NB4 (cell line): ENCODE data around the gene DTX3L.
"Not testable (repeated sequence)": the region's sequence is repeated elsewhere in the genome, so short reads cannot be mapped to it uniquely, and the experiment has no call there.

Experiments
- DNase-seq: peaks from one replicate; pipeline ENCODE4 v3.0.0; 2010; ENCODE audit warnings: low read depth
- H3K4me3 ChIP-seq: one replicate; pipeline ENCODE4 v1.5.1; 2011; ENCODE audit warnings: mild to moderate bottlenecking, low read depth, low read length, moderate library complexity
- MYC ChIP-seq: IDR thresholded peaks from 2 replicates; pipeline ENCODE4 v1.6.1; 2011; ENCODE audit warnings: low read depth, low read length
- POLR2A ChIP-seq: IDR thresholded peaks from 2 replicates; pipeline ENCODE4 v1.6.1; 2011; ENCODE audit warnings: mild to moderate bottlenecking; ENCODE audit not compliant: insufficient read length; ENCODE audit errors: extremely low read depth
- TF ChIP-seq, protein P1 (sequence below): IDR thresholded peaks from 2 replicates; pipeline ENCODE4 v1.6.1; 2011; ENCODE audit warnings: low read depth, low read length
- TF ChIP-seq, protein P2 (sequence below): IDR thresholded peaks from one replicate; pipeline ENCODE4 v1.5.1; 2012; ENCODE audit warnings: low read depth, low read length

Gene DTX3L

DNA sequence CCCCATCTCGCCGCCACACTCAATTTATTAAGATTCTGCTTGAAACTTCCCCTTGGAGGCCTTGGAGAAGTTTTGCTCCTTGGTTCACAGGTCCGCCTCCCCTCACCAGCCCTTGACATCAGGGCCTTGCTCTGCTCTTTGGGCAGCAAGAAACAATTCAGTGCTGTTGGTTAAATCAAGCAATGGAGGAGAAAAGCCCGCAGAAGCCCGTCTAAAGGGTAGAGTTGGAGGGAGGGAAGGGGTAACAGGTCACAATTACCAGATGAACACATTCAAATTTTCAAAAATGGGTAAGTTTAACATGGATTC is 467 bp upstream of the DTX3L start:
- TF ChIP-seq, protein P1, sequence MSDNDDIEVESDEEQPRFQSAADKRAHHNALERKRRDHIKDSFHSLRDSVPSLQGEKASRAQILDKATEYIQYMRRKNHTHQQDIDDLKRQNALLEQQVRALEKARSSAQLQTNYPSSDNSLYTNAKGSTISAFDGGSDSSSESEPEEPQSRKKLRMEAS = no peak
- TF ChIP-seq POLR2A = no peak
- no peak for TF ChIP-seq MYC
- TF ChIP-seq, protein P2, sequence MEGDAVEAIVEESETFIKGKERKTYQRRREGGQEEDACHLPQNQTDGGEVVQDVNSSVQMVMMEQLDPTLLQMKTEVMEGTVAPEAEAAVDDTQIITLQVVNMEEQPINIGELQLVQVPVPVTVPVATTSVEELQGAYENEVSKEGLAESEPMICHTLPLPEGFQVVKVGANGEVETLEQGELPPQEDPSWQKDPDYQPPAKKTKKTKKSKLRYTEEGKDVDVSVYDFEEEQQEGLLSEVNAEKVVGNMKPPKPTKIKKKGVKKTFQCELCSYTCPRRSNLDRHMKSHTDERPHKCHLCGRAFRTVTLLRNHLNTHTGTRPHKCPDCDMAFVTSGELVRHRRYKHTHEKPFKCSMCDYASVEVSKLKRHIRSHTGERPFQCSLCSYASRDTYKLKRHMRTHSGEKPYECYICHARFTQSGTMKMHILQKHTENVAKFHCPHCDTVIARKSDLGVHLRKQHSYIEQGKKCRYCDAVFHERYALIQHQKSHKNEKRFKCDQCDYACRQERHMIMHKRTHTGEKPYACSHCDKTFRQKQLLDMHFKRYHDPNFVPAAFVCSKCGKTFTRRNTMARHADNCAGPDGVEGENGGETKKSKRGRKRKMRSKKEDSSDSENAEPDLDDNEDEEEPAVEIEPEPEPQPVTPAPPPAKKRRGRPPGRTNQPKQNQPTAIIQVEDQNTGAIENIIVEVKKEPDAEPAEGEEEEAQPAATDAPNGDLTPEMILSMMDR = no peak
- H3K4me3 ChIP-seq = peak overlapping the region; percentile 63
- peak; percentile 59 for DNase-seq

DNA sequence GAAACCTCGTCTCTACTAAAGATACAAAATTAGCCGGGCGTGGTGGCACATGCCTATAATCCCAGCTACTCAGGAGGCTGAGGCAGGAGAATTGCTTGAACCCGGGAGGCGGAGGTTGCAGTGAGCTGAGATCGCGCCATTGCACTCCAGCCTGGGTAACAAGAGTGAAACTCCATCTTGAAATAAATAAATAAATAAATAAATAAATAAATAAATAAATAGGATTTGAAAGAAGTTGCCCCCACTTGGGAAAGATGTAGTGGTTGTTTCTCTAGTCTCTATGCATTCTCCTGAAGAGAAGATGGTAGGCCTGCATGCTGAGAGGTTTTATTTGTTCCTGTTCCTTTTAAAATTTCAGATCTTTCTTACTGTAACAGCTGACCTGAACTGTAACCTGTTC is 4.0 kb downstream of the DTX3L start:
- DNase-seq, H3K4me3 ChIP-seq: not testable (repeated sequence)

DNA sequence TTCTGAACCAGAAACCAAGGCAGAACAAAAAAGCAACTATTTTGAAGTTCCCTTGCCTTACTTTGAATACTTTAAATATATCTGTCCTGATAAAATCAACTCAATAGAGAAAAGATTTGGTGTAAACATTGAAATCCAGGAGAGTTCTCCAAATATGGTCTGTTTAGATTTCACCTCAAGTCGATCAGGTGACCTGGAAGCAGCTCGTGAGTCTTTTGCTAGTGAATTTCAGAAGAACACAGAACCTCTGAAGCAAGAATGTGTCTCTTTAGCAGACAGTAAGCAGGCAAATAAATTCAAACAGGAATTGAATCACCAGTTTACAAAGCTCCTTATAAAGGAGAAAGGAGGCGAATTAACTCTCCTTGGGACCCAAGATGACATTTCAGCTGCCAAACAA is 4.6 kb downstream of the DTX3L start:
- no peak for TF ChIP-seq MYC
- no peak overlapping the region for H3K4me3 ChIP-seq
- DNase-seq = no peak

DNA sequence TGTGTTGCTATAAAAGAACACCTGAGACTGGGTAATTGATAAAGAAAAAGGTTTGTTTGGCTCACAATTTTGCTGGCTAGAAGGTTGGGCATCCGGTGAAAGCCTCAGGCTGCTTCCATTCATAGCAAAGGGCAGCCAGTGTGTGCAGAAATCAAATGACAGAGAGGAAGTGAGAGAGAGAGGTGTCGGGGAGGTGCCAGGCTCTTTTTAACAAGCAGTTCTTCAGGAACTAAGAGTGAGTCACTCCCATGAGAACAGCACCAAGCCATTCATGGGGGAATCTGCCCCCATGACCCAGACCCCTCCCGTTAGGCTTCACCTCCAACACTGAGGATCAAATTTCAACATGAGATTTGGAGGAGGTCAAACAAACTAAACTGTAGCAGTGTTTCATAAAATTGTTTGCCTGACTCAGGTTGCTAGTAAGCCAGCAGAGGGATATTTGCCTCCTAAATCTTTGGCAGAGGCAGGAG is 8.8 kb downstream of the DTX3L start:
- peak; percentile 48; the same call in 1 of the 2 replicates for TF ChIP-seq MYC
- TF ChIP-seq, protein P1 = peak; percentile 46; the same call in 1 of the 2 replicates
- no peak for TF ChIP-seq POLR2A
- TF ChIP-seq, protein P2 = no peak
- DNase-seq = peak; percentile 93
- no peak overlapping the region for H3K4me3 ChIP-seq

DNA sequence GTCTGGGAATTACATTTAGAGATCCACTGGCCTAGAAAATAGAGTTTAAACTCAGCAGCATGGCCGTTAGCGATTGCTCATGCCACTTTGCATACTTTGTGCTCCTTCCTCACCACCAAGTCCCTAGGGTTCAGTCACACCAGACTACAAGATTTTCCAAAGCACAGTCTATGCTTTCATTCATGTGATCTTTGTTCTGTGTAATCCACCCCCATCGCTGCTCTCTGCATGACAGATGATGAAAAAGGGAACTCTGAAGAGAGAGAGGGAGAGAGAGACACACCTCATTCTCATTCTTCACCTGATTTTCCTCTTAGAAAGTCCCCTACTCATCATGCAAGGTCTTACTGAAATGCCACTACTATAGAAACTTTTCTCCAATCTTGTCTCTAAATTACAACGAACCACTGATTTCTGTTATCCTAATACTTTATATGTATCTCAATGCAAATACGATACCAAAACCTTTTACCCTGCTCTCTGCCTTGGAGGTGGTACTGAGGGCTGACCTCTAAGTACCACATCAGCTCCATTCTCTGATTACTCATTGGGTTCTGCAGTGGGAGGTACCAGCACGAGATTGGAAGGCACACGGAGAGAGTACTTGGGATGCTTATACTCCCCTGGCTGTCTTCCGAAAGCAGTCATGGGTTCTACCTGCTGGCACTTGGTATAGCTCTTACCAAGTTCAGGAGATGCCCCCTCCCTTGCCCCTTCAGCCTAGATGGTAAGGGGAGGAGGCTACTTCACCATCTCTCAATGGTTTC is 12.2 kb downstream of the DTX3L start:
- TF ChIP-seq, protein P2 = no peak
- no peak for TF ChIP-seq MYC
- TF ChIP-seq, protein P1 = no peak
- TF ChIP-seq POLR2A = no peak
- H3K4me3 ChIP-seq = no peak overlapping the region
- peak; percentile 70 for DNase-seq

DNA sequence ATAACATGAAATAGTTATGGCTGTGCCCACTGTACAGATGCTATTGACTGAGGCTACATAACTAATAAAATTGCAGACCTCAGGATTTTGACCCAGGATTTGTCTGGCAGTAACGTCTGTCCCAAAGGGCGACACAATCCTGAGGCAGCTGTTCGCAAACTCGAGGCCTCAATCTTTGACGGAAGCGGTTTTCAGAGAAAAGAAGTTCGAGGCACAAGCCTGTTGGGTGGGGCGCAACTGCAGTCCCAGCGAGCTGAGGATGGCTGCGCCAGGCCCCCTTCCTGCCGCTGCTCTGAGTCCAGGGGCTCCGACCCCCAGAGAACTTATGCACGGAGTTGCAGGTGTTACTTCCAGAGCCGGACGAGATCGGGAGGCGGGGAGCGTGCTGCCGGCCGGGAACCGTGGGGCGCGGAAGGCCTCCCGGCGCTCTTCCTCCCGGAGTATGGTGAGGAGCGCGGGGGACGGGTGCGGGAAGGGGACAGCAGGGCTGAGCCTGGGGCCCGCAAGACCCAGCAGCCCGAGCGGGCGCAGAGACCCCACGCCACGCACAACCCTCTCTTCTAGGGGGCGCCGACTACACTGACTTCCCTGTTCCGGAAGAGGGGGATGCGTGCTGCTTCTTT is 13.4 kb downstream of the DTX3L start, which contains the start of gene PARP15:
PARP15 (plus strand) TSS at position 242 of the 623 bp plus-strand sequence; CDS start at position 260, 18 bp downstream.
- H3K4me3 ChIP-seq = no peak within 1 kb of the TSS
- DNase-seq = no peak
- TF ChIP-seq, protein P2 = no peak
- TF ChIP-seq MYC (no peak), POLR2A (no peak)
- TF ChIP-seq, protein P1 = no peak
